GM18873 (cell line): ENCODE data around the gene PORCN.
A peak's percentile ranks its signal among the peaks of the same experiment; 100 is the strongest.
"Not testable (repeated sequence)": the region's sequence is repeated elsewhere in the genome, so short reads cannot be mapped to it uniquely, and the experiment has no call there.

Source experiments
- ATAC-seq: cut with Tn5 transposase; IDR thresholded peaks from one replicate; pipeline ENCODE4 v1.9.1; 2021; ENCODE audit warnings: mild to moderate bottlenecking, moderate library complexity, moderate number of reproducible peaks; ENCODE audit not compliant: unreplicated experiment, low FRiP score

The PORCN gene

DNA sequence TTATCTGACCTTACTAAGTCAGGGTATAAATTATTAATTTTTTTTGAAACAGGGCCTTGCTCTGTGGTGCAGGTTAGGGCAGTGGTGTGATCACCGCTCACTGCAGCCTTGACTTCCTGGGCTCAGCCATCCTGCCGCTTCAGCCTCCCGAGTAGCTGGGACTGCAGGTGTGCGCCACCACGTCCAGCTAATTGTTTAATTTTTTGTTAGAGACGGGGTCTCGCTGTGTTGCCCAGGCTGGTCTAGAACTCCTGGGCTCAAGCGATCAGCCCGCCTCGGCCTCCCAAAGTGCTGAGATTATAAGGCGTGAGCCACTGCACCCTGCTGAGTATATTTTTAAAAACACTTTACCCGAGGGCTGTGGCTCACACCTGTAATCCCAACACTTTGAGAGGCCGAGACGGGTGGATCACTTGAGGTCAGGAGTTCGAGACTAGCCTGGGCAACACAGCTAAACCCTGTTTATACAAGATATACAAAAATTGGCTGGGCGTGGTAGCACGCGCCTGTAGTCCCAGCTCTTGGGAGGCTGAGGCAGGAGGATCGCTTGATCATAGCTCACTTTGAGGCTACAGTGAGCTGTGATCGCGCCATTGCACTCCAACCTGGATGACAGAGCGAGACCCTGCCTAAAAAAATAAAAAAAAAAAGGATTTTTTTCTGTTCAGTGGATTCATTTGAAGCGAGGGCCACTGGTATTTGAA lies 30.0 kb downstream of the PORCN start:
- no peak for ATAC-seq

DNA sequence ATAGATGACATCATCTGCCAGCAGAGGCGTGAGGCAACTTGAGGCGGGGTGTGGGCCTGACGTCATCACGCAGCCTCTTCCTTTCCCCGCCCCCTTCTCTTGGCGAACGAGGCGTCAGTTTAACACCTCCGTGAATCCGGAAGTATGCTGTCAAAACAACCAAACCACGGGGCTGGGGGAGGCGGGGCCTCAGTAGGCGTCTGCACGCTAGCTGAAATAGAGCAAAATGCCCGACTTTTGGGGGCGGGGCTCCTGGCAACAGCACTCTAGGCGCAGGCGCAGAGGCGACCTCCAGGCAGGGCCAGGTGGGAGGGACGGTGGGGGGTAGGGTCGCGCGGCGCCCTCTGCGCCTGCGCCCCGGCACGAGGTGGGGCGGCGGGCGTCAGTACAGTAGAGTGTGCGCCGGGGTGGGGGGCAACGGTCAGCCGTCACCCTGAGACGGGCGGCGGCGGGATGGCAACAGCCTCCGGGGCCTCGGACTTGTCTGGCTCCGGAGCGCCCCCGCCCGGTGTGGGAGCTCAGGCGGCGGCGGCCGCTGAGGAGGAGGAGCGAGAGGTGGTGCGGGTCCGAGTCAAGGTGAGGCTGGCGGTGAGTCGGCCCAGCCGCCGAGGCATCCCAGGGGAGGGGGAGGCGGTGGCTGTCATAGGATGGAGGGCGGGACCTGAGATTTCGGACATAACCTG lies 30.7 kb downstream of the PORCN start, which contains the start of gene TBC1D25:
Gene TBC1D25, plus strand, starts transcription at position 370 of the 683 bp plus-strand sequence. Its CDS starts 84 bp downstream, at position 454.
- ATAC-seq, result peak; percentile 51

DNA sequence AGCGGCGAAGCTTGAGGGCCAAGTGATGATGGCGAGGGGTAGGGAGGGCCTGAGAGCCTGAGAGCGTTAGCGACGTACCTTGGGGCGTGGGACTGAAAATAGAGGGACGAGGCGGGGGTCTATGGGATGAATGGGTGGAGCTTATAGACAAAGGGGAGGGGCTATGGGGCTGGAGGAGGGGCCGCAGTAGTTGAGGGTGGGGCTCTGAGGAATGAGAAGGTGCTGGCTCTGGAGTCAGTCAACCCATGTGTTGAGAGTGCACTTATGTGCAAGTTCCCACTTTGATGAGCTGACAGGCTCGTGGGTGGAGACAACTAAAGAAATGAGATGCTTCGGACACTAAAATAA lies 31.2 kb downstream of the PORCN start:
- ATAC-seq, result no peak

DNA sequence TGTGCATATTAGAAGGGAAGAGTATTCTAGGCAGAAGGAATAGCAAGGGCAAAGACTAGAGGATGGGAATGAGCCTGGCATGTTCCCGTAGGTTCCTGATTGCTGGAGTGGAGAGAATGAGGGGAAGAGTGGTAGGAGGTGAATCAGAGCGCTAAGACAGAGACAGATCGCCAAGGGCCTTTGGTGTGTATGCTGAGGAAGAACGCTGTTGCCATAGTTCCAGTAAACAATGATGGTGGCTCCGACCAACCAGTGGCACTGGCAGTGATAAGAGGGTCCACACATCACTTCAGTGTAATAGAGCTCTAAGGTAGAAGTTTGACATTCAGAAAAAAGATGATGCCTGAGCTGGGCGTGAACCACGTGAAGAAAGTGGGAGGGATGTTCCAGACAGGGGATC lies 31.7 kb downstream of the PORCN start:
- ATAC-seq, result no peak

DNA sequence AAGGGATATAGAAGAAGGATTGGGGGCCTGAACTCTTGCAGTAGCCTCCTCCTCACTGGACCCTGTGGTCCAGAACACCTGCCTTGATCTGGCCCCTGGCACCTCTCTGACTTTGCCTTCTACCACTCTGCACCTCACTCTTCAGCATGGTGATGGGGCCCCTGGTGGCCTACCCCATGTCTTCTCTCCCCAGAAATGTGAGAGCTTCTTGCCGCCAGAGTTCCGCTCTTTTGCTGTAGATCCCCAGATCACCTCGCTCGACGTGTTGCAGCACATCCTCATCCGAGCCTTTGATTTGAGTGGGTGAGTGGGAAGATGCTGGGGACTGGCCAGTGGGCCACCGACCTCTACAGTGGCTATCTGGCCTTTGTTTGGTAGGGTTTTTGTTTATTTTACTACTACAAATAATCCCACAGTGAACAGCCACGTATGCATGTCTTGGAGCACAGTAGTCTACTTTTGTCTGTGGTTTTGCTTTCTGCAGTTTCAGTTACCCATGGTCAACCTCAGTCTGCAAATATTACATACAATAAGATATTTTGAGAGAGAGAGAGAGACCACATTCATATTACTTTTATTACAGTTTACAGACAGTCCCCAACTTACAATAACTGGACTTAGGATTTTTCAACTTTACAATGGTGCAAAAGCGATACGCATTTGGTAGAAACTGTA lies 32.5 kb downstream of the PORCN start:
- no peak for ATAC-seq

DNA sequence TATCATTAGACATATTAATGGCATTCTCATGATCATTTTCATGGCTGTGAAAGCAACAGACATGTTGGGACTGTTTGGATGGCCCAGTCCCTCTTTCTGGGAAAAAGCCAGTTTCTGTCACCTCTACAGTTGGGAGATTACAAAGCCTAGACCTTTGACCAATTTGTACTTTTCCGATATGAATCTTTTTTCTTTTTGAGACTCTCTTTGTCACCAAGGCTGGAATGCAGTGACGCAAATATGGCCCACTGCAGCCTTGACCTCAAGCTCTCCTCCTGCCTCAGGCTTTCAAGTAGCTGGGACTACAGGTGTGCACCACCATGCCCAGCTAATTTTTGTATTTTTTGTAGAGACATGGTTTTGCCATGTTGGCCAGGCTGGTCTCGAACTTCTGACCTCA lies 40.1 kb downstream of the PORCN start:
- ATAC-seq, result no peak

DNA sequence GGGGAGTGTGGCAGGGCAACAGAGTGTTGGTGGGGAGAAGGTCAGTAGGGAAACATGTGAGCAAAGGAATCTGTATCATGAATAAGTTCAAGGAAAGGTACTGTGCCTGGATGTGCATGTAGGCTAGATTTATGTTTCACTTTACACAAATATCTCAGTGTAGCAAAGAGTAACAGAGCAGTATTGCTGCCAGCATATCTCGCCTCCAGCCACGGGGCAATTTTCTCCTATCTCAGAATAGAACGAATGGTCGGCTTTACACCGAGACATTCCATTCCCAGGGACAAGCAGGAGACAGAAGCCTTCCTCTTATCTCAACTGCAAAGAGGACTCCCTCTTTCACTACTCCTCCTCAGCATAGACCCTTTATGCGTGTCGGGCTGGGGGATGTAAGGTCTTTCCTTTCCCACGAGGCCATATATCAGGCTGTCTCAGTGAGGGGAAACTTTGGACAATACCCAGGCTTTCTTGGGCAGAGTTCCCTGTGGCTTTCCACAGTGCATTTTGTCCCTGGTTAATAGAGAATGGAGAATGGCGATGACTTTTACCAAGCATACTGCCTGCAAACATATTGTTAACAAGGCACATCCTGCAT lies 47.0 kb downstream of the PORCN start:
- ATAC-seq, result not testable (repeated sequence)

DNA sequence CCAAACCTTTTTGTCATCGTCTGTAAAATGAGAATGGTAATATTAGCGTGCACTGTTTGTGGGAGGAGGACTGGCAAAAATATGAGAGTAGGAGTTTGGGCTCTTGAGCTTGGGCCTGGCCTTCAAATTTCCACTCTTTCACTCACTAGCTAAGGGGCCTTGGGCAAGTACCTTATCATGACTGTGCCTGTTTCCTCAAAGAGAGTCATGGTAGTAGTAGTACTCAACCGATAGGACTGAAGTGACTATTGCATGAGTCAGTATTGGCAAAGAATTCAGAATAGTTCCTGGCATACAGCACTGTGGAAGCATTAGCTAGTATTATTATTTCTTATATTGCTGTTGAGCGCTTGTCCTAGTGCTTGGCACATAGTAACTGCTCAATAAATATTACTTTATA lies 49.5 kb downstream of the PORCN start:
- no peak for ATAC-seq

DNA sequence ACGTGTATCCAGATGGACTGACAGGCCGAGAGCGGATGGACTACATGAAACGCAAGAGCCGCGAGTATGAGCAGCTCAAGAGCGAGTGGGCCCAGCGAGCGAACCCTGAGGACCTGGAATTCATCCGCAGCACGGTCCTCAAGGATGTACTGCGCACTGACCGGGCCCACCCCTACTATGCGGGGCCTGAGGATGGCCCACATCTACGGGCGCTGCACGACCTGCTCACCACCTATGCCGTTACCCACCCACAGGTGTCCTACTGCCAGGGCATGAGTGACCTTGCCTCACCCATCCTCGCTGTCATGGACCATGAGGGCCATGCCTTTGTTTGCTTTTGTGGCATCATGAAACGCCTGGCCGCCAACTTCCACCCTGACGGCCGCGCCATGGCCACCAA lies 50.8 kb downstream of the PORCN start:
- no peak for ATAC-seq

DNA sequence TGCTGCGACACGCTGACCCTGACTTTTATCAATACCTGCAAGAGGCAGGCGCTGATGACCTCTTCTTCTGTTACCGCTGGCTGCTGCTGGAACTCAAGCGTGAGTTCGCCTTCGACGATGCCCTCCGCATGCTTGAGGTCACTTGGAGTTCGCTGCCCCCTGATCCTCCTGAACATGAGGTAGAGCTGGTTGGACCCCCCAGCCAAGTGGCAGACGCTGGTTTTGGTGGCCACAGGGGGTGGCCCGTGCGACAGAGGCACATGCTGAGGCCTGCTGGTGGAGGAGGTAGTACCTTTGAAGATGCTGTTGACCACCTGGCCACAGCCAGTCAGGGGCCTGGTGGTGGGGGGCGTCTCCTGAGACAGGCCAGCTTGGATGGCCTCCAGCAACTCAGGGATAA lies 51.3 kb downstream of the PORCN start:
- no peak for ATAC-seq

DNA sequence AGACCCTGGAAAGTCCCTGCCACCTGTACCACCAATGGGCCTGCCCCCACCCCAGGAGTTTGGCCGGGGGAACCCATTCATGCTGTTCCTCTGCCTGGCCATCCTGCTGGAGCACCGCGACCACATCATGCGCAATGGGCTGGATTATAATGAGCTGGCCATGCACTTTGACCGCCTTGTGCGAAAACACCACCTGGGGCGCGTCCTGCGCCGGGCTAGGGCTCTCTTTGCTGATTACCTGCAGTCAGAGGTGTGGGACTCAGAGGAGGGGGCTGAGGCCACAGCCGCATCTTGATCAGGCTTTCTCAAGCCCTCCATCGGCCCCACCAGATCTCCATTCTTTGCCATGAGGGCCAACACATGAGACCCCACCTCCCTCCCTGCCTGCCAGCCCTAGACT lies 51.9 kb downstream of the PORCN start:
- ATAC-seq, result no peak

DNA sequence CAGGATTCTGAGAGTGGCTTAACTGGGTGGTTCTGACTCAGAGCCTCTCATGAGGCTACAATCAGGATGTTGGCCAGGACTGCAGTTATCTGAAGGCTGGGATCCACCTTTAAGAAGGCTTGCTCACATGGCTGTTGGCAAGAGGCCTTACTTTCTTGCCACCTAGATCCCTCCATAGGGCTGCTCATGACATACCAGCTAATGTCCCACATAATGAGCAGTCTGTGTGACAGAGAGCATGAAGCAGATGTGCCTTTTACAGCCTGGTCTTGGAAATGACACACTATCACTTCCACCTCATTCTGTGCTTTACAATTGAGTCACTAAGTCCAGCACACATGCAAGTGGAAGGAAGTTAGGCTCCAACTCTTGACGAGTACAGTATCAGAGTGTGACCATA lies 61.2 kb downstream of the PORCN start:
- ATAC-seq, result no peak
